ENCODE measurements around the gene BTRC.

Gene BTRC

GRCh38 chr10:101453791-101454718 lies 100.1 kb downstream of the BTRC start:
- TF ChIP-seq CTCF (IDR thresholded peaks at IDR 0.05), result no peak
- TF ChIP-seq ZFX (IDR thresholded peaks at IDR 0.05; ENCODE audit: borderline replicate concordance), result no peak
- H3K27ac ChIP-seq, result no peak overlapping the region

GRCh38 chr10:101458869-101459268 lies 104.9 kb downstream of the BTRC start:
- no peak overlapping the region for H3K27ac ChIP-seq
- TF ChIP-seq CTCF (IDR thresholded peaks at IDR 0.05) (no peak), ZFX (IDR thresholded peaks at IDR 0.05; ENCODE audit: borderline replicate concordance) (no peak)

GRCh38 chr10:101464082-101464481 lies 110.1 kb downstream of the BTRC start:
- TF ChIP-seq CTCF (IDR thresholded peaks at IDR 0.05), result no peak
- no peak for TF ChIP-seq ZFX (IDR thresholded peaks at IDR 0.05; ENCODE audit: borderline replicate concordance)
- no peak overlapping the region for H3K27ac ChIP-seq

- no peak for TF ChIP-seq CTCF (IDR thresholded peaks at IDR 0.05)
- no peak for TF ChIP-seq ZFX (IDR thresholded peaks at IDR 0.05; ENCODE audit: borderline replicate concordance)
- no peak overlapping the region for H3K27ac ChIP-seq
Measured at GRCh38 chr10:101464599-101464998, 110.6 kb downstream of the BTRC start.

- H3K27ac ChIP-seq, result no peak overlapping the region
Measured at GRCh38 chr10:101466016-101466912, 112.3 kb downstream of the BTRC start.

GRCh38 chr10:101467286-101467770 lies 113.4 kb downstream of the BTRC start:
- no peak for TF ChIP-seq ZFX (IDR thresholded peaks at IDR 0.05; ENCODE audit: borderline replicate concordance)
- peak; percentile 93 for TF ChIP-seq CTCF (IDR thresholded peaks at IDR 0.05)
- no peak overlapping the region for H3K27ac ChIP-seq

More at GRCh38 chr10:101466016-101466912, 112.3 kb downstream of the BTRC start:
- TF ChIP-seq CTCF (IDR thresholded peaks at IDR 0.05) (no peak), ZFX (IDR thresholded peaks at IDR 0.05; ENCODE audit: borderline replicate concordance) (no peak)
